Effector memory CD4-positive, alpha-beta T cell (primary cell): ENCODE data around the gene PHF21A.

Experiments used
- DNase-seq, 3 donors: peaks; one replicate each; pipeline ENCODE4 v3.0.0-alpha.2; 2020
- H3K27ac ChIP-seq: 2 replicates; pipeline ENCODE4 v1.7.0; 2013; ENCODE audit warnings: mild to moderate bottlenecking, low read length, moderate library complexity; ENCODE audit not compliant: insufficient read depth, poor library complexity, severe bottlenecking
- H3K27me3 ChIP-seq: replicated peaks from 2 replicates; pipeline ENCODE4 v1.7.0; 2013; ENCODE audit warnings: mild to moderate bottlenecking, low read length; ENCODE audit not compliant: insufficient read depth, control insufficient read depth, poor library complexity, severe bottlenecking
- H3K36me3 ChIP-seq: 2 replicates; pipeline ENCODE4 v1.7.0; 2013; ENCODE audit warnings: mild to moderate bottlenecking, low read length, moderate library complexity; ENCODE audit not compliant: control insufficient read depth, insufficient read depth
- H3K4me1 ChIP-seq: 2 replicates; pipeline ENCODE4 v1.7.0; 2013; ENCODE audit warnings: low read length, mild to moderate bottlenecking; ENCODE audit not compliant: control insufficient read depth, insufficient read depth, poor library complexity, severe bottlenecking
- H3K4me3 ChIP-seq: 2 replicates; pipeline ENCODE4 v1.7.0; 2013; ENCODE audit warnings: low read length, low read depth, mild to moderate bottlenecking; ENCODE audit not compliant: insufficient read depth, poor library complexity, severe bottlenecking
- H3K9me3 ChIP-seq: 2 replicates; pipeline ENCODE4 v1.7.0; 2013; ENCODE audit warnings: mild to moderate bottlenecking, low read length, moderate library complexity; ENCODE audit not compliant: control insufficient read depth
- total RNA-seq, 3 donors: gene quantifications; one replicate each; lab custom pipeline; 2026; lab: John Stamatoyannopoulos, UW

Gene PHF21A
- total RNA-seq: 50.3 to 89.8 (median 52.0) reads per million in 3 donors

DNA sequence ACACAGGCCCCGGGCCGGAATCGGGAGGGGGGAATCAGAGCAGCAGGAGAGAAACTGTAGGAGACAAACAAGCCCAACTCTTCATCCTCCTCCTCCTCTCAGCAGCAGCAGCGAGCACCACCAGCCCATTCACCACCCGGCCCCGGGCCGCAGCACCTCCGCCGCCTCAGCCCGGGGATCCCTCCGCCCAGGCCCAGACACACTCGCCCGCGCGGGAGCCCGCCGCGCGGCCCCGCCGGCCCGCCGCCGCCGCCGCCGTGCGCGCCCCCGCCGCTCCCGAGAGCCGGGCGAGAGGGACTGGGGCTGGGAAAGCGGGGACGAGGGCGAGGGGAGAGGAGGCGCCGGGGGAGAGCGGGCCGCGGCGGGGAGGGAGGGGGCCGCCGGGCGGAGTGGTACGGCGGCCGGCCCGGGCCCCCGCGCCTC is at the start of gene PHF21A:
Gene PHF21A, minus strand, starts transcription at position 154 of the 423 bp plus-strand sequence. CDS start 37,235 bp downstream, outside the sequence.
- Histone ChIP-seq H3K27ac (peak within 1 kb of the TSS; percentile 81), H3K4me3 (peak within 1 kb of the TSS; percentile 77), H3K27me3 (no peaks in the 10 kb centered on the region), H3K4me1 (peaks cover 22% of the 10 kb centered on the region), H3K9me3 (no peaks in the 10 kb centered on the region), H3K36me3 (no peaks in the 10 kb centered on the region)
- peak; percentile 79 to 83 (median 81) for DNase-seq

GRCh38 chr11:46170797-46171196 is 49.5 kb upstream of the PHF21A start:
- Histone ChIP-seq H3K27me3 (peaks cover 2% of the 10 kb centered on the region), H3K27ac (no peak overlapping the region), H3K4me1 (no peaks in the 10 kb centered on the region), H3K9me3 (no peaks in the 10 kb centered on the region), H3K4me3 (no peak overlapping the region), H3K36me3 (no peaks in the 10 kb centered on the region)
- DNase-seq: no peak

DNA sequence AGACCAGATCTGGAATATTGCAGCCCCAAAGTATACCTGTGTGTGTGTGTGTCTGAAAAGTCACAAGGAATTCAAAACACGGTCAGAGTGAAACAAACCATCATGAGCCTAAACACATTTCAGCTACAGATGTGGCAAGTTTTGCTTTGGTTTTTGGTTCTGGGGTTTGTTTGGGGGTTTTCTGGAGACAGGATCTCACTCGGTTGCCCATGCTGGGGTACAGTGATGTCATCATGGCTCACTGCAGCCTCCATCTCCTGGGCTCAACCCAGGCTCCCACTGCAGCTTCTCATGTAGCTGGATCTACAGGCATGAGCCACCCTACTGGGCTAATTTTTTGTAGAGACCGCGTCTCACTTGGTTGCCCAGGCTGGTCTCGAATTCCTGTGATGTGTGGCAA is 41.4 kb upstream of the PHF21A start:
- H3K9me3 ChIP-seq: no peaks in the 10 kb centered on the region
- no peaks in the 10 kb centered on the region for H3K27me3 ChIP-seq
- DNase-seq: no peak
- H3K27ac ChIP-seq: no peak overlapping the region
- H3K4me3 ChIP-seq: no peak overlapping the region
- no peaks in the 10 kb centered on the region for H3K4me1 ChIP-seq
- H3K36me3 ChIP-seq: no peaks in the 10 kb centered on the region

DNA sequence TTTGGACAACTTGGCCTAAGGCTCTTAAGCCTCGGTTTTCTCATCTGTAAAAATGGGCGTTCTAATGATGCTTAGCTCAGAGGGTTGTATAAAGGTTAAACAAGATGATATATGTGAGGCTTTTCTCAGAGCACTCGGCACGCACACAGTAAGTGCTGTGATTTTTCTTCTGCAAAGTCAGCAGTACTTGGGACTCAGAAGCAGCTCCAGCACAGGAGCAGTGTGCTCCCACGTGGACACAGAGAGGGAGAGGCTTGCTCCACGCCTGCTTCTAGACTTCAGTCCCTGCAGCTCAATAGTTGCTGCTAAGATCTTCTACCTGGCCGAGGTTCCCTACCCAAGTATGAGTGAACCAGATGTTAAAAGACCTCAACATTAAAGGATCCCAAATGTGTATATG is 39.9 kb upstream of the PHF21A start:
- H3K4me3 ChIP-seq: no peak overlapping the region
- H3K4me1 ChIP-seq: no peaks in the 10 kb centered on the region
- no peak for DNase-seq
- H3K27me3 ChIP-seq: no peaks in the 10 kb centered on the region
- no peak overlapping the region for H3K27ac ChIP-seq
- no peaks in the 10 kb centered on the region for H3K9me3 ChIP-seq
- no peaks in the 10 kb centered on the region for H3K36me3 ChIP-seq

- Histone ChIP-seq H3K9me3 (no peaks in the 10 kb centered on the region), H3K27me3 (no peaks in the 10 kb centered on the region), H3K4me3 (no peak overlapping the region), H3K4me1 (no peaks in the 10 kb centered on the region), H3K27ac (no peak overlapping the region), H3K36me3 (no peaks in the 10 kb centered on the region)
- DNase-seq: no peak
These were observed 38.8 kb upstream of the PHF21A start for GRCh38 chr11:46160100-46160499.

DNA sequence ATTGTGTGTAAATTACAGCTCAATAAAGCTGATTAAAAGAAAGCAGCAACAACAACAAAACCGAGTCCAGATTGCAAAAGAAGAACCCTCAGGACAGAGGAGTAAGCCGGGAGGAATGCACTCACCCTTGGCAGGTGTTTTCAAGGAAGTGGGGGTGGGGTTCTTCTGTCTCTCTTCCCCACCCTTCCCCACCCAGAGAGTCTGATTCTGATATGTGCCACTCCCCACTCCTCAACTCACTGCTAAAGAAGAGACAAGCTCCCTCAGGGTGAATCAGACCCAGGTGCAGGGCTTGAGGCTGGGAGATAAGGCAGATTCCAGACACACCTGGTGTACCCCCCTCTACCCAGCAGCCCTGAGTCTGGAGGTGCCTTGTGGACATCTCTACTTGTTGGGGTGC is 38.4 kb upstream of the PHF21A start:
- no peak overlapping the region for H3K27ac ChIP-seq
- H3K27me3 ChIP-seq: no peaks in the 10 kb centered on the region

DNA sequence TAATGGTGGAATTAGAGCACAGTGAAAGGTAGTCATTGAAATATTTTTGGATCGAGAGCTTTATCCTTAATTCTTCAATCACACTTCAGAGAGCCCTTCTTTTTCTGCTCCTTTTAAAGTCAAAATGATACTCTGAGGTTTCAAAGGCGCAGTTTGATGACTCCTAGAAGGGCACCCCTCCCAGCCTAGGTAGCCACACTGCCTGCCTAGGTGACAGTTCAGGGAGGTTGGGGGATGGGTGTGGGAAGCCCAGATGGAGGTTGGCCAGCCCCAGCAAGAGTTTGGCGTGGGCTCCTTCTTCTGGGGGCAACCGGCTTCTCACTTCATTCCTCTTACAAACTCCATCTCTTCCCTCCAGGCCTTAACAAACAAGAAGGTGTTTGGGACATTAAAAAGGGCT is 28.6 kb upstream of the PHF21A start:
- no peaks in the 10 kb centered on the region for H3K27me3 ChIP-seq
- no peaks in the 10 kb centered on the region for H3K9me3 ChIP-seq
- H3K4me1 ChIP-seq: no peaks in the 10 kb centered on the region
- no peaks in the 10 kb centered on the region for H3K36me3 ChIP-seq
- H3K27ac ChIP-seq: no peak overlapping the region
- H3K4me3 ChIP-seq: no peak overlapping the region
- DNase-seq: no peak

More for the DNA sequence above, 38.4 kb upstream of the PHF21A start:
- Histone ChIP-seq H3K4me3 (no peak overlapping the region), H3K36me3 (no peaks in the 10 kb centered on the region), H3K4me1 (no peaks in the 10 kb centered on the region), H3K9me3 (no peaks in the 10 kb centered on the region)
- no peak for DNase-seq

DNA sequence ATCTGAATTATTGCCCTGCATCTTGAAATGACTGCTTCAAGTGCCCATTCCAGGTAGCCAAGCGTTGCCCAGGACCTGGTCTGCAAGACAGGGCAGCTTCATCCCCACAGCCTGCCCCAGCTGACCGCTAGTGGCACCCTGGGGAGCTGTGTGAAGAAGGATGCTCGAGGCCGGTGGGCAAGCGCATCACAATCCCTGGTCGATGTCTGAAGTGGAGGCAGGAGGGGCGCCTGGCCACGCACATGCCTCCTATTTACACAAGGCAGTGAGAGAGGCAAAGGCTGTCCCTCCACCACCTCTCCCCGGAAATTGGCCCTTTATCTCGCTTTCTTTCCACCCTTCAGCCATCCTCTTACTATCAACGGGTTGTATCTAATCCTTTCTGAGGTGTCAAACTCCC is 28.1 kb upstream of the PHF21A start:
- H3K4me3 ChIP-seq: no peak overlapping the region
- DNase-seq: no peak
- no peak overlapping the region for H3K27ac ChIP-seq
- H3K27me3 ChIP-seq: no peaks in the 10 kb centered on the region
- no peaks in the 10 kb centered on the region for H3K9me3 ChIP-seq
- H3K4me1 ChIP-seq: no peaks in the 10 kb centered on the region
- no peaks in the 10 kb centered on the region for H3K36me3 ChIP-seq

DNA sequence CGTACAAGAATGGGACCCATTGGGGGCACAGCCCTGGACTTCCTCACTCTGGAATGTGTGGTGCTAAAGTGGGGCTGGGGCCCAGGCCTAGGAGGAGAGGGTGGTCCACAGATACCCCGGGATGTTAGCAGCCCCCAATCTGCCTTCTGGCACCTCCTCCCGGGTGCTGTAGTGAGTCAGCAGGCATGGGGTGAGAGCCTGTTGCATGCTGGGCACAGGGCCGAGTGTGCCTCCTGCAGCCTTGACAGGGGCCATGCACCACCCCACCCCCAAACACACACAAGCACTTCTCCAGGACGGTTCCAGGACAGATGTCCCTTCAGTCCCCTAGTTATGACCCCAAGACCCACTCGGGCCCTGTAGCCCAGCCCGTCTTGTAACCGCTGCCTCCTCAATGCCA is 23.5 kb upstream of the PHF21A start:
- no peaks in the 10 kb centered on the region for H3K4me1 ChIP-seq
- H3K27ac ChIP-seq: no peak overlapping the region
- no peaks in the 10 kb centered on the region for H3K9me3 ChIP-seq
- no peak overlapping the region for H3K4me3 ChIP-seq
- DNase-seq: no peak
- no peaks in the 10 kb centered on the region for H3K27me3 ChIP-seq
- no peaks in the 10 kb centered on the region for H3K36me3 ChIP-seq

- Histone ChIP-seq H3K27me3 (no peaks in the 10 kb centered on the region), H3K27ac (no peak overlapping the region), H3K36me3 (no peaks in the 10 kb centered on the region), H3K4me3 (no peak overlapping the region), H3K9me3 (no peaks in the 10 kb centered on the region), H3K4me1 (no peaks in the 10 kb centered on the region)
- DNase-seq: no peak
These were observed 22.0 kb upstream of the PHF21A start for GRCh38 chr11:46143049-46143806.
